HEK293 (cell line): ENCODE measurements around the gene ZKSCAN1.
A peak's percentile ranks its signal among the peaks of the same experiment; 100 is the strongest.

Source experiments
- CTCF ChIA-PET: fragments of 350-600 bp; formaldehyde crosslinking; extraction: SDS; loops from one replicate; lab custom pipeline; 2021; ENCODE audit warnings: antibody characterized with exemption; lab: Yijun Ruan, JAX
- POLR2A ChIA-PET: fragments of 300-600 bp; formaldehyde crosslinking; extraction: SDS; loops from one replicate; lab custom pipeline; 2020; ENCODE audit warnings: antibody characterized with exemption, inconsistent platforms; lab: Yijun Ruan, JAX
- H3K27ac ChIP-seq: fragments of 200-500 bp; sonication (Bioruptor generic); 2 replicates; pipeline ENCODE4 v1.5.1; 2014; ENCODE audit warnings: low read depth, low read length, control low read depth, inconsistent platforms; ENCODE audit errors: extremely low read depth
- H3K36me3 ChIP-seq, 2 experiments: fragments of 200-500 bp in 1 of 2; sonication (Bioruptor generic) in 1 of 2; 1 replicate in 1 of 2; 2 replicates in 1 of 2; pipeline ENCODE4 v1.5.1; 2014 to 2017; ENCODE audit warnings: inconsistent platforms in 2 of 2, low read length in 2 of 2; ENCODE audit not compliant: control insufficient read depth in 2 of 2, insufficient read depth in 1 of 2
- H3K4me1 ChIP-seq: fragments of 200-500 bp; sonication (Bioruptor generic); 2 replicates; pipeline ENCODE4 v1.5.1; 2014; ENCODE audit warnings: mild to moderate bottlenecking, low read length, inconsistent platforms; ENCODE audit not compliant: control insufficient read depth, insufficient read depth
- H3K4me3 ChIP-seq: 2 replicates; pipeline ENCODE4 v1.5.1; 2011; ENCODE audit warnings: low read depth, mild to moderate bottlenecking, control low read depth, low read length, moderate library complexity
- H3K9me3 ChIP-seq: fragments of 200-500 bp; sonication (Bioruptor generic); 2 replicates; pipeline ENCODE4 v1.5.1; 2014; ENCODE audit warnings: low read depth, low read length, inconsistent platforms; ENCODE audit not compliant: control insufficient read depth, insufficient read depth
- BCL11A ChIP-seq: fragments of 450-650 bp; formaldehyde crosslinking; IDR thresholded peaks from 2 replicates; pipeline ENCODE4 v1.5.1; 2016; ENCODE audit warnings: low read depth, missing biosample characterization, missing genetic modification characterization
- GFI1B ChIP-seq: fragments of 450-650 bp; formaldehyde crosslinking; IDR thresholded peaks from 2 replicates; pipeline ENCODE4 v1.5.1; 2016; ENCODE audit warnings: missing biosample characterization, missing genetic modification characterization
- HIC1 ChIP-seq: fragments of 450-650 bp; formaldehyde crosslinking; IDR thresholded peaks from 2 replicates; pipeline ENCODE4 v1.5.1; 2016; ENCODE audit warnings: missing biosample characterization, missing genetic modification characterization
- IKZF3 ChIP-seq: fragments of 450-650 bp; IDR thresholded peaks from 2 replicates; pipeline ENCODE4 v1.5.0; 2018; ENCODE audit warnings: missing biosample characterization, mild to moderate bottlenecking, missing genetic modification characterization, moderate library complexity
- KLF7 ChIP-seq: fragments of 450-650 bp; formaldehyde crosslinking; IDR thresholded peaks from 2 replicates; pipeline ENCODE4 v1.5.1; 2016; ENCODE audit warnings: missing biosample characterization, missing genetic modification characterization, borderline replicate concordance
- OVOL3 ChIP-seq: fragments of 450-650 bp; formaldehyde crosslinking; IDR thresholded peaks from 2 replicates; pipeline ENCODE4 v1.5.1; 2016; ENCODE audit warnings: missing biosample characterization, missing genetic modification characterization
- PRDM2 ChIP-seq: fragments of 450-650 bp; formaldehyde crosslinking; IDR thresholded peaks from 2 replicates; pipeline ENCODE4 v1.5.1; 2016; ENCODE audit warnings: missing biosample characterization, missing genetic modification characterization, borderline replicate concordance
- REST ChIP-seq: fragments of 450-650 bp; formaldehyde crosslinking; IDR thresholded peaks from 2 replicates; pipeline ENCODE4 v1.5.1; 2016; ENCODE audit warnings: missing biosample characterization, missing genetic modification characterization
- ZBTB49 ChIP-seq: fragments of 450-650 bp; formaldehyde crosslinking; IDR thresholded peaks from 2 replicates; pipeline ENCODE4 v1.5.1; 2016; ENCODE audit warnings: missing biosample characterization, missing genetic modification characterization, low read depth
- ZBTB8A ChIP-seq: fragments of 450-650 bp; formaldehyde crosslinking; IDR thresholded peaks from 2 replicates; pipeline ENCODE4 v1.5.1; 2016; ENCODE audit warnings: missing biosample characterization, missing genetic modification characterization
- ZNF211 ChIP-seq: fragments of 450-650 bp; formaldehyde crosslinking; IDR thresholded peaks from 2 replicates; pipeline ENCODE4 v1.5.1; 2016; ENCODE audit warnings: low read depth, missing biosample characterization, missing genetic modification characterization
- ZNF214 ChIP-seq: fragments of 450-650 bp; formaldehyde crosslinking; IDR thresholded peaks from 2 replicates; pipeline ENCODE4 v1.5.1; 2017; ENCODE audit warnings: missing biosample characterization, mild to moderate bottlenecking, missing genetic modification characterization, borderline replicate concordance
- ZNF394 ChIP-seq: fragments of 450-650 bp; formaldehyde crosslinking; IDR thresholded peaks from 2 replicates; pipeline ENCODE4 v1.5.1; 2016; ENCODE audit warnings: missing biosample characterization, missing genetic modification characterization, mild to moderate bottlenecking, moderate library complexity, borderline replicate concordance
- ZNF426 ChIP-seq: fragments of 450-650 bp; formaldehyde crosslinking; IDR thresholded peaks from 2 replicates; pipeline ENCODE4 v1.5.1; 2017; ENCODE audit warnings: missing biosample characterization, missing genetic modification characterization, mild to moderate bottlenecking, inconsistent platforms, moderate library complexity
- ZNF473 ChIP-seq: fragments of 450-650 bp; formaldehyde crosslinking; IDR thresholded peaks from 2 replicates; pipeline ENCODE4 v1.5.1; 2017; ENCODE audit warnings: missing biosample characterization, missing genetic modification characterization
- ZNF48 ChIP-seq: fragments of 450-650 bp; formaldehyde crosslinking; IDR thresholded peaks from 2 replicates; pipeline ENCODE4 v1.5.1; 2016; ENCODE audit warnings: missing biosample characterization, missing genetic modification characterization
- ZNF529 ChIP-seq: fragments of 450-650 bp; formaldehyde crosslinking; IDR thresholded peaks from 2 replicates; pipeline ENCODE4 v1.5.1; 2017; ENCODE audit warnings: missing genetic modification characterization, missing biosample characterization; ENCODE audit not compliant: insufficient replicate concordance
- ZNF623 ChIP-seq: fragments of 450-650 bp; formaldehyde crosslinking; IDR thresholded peaks from 2 replicates; pipeline ENCODE4 v1.5.1; 2016; ENCODE audit warnings: missing biosample characterization, missing genetic modification characterization
- ZNF654 ChIP-seq: fragments of 450-650 bp; formaldehyde crosslinking; IDR thresholded peaks from 2 replicates; pipeline ENCODE4 v1.5.1; 2016; ENCODE audit warnings: low read depth, missing biosample characterization, missing genetic modification characterization
- ZNF747 ChIP-seq: fragments of 450-650 bp; formaldehyde crosslinking; IDR thresholded peaks from 2 replicates; pipeline ENCODE4 v1.5.1; 2016; ENCODE audit warnings: missing biosample characterization, missing genetic modification characterization
- ZXDB ChIP-seq: fragments of 450-650 bp; formaldehyde crosslinking; IDR thresholded peaks from 2 replicates; pipeline ENCODE4 v1.5.1; 2016; ENCODE audit warnings: missing biosample characterization, missing genetic modification characterization

ZKSCAN1 gene

GRCh38 chr7:100049441-100050291 lies 34.3 kb downstream of the ZKSCAN1 start, which contains the start of gene ZSCAN21:
Gene ZSCAN21, plus strand, starts transcription at chr7:100049774. Its CDS starts 7,233 bp downstream, at chr7:100057007.
- Histone ChIP-seq H3K4me3 (peak within 1 kb of the TSS; percentile 93), H3K27ac (peak within 1 kb of the TSS; percentile 73), H3K4me1 (peaks cover 3% of the 10 kb centered on the region; the same call in 1 of the 2 replicates), H3K9me3 (no peaks in the 10 kb centered on the region), H3K36me3 (peaks cover 4% of the 10 kb centered on the region in 2 experiments)
- ChIA-PET POLR2A (interaction anchor here (0.7 to 1.3 kb wide), 8 partner anchors 12 to 130 kb away, joined by 3 to 5 read pairs (median 4); partner anchors contain the start of genes MCM7 and TRIM4), CTCF (interaction anchor here (0.6 to 1.4 kb wide), 4 partner anchors 33 to 70 kb away, joined by 3 to 4 read pairs (median 3); no protein-coding TSS in a partner anchor)
- TF ChIP-seq ZBTB8A (0 out of 2 replicates have a peak, but pooled peaks have one; percentile 13), ZNF747 (tag by site-specific recombination) (no peak), IKZF3 (0 out of 2 replicates have a peak, but pooled peaks have one; percentile 11), ZXDB (peak; percentile 87), ZNF426 (tag by site-specific recombination) (no peak), KLF7 (tag by site-specific recombination) (peak; percentile 74; the same call in 1 of the 2 replicates), OVOL3 (tag by site-specific recombination) (no peak), REST (tag by site-specific recombination) (peak; percentile 28; the same call in 1 of the 2 replicates), ZNF394 (tag by site-specific recombination) (peak; percentile 47; the same call in 1 of the 2 replicates), ZNF214 (tag by site-specific recombination) (no peak), ZNF529 (tag by site-specific recombination) (no peak), GFI1B (tag by site-specific recombination) (peak; percentile 36; the same call in 1 of the 2 replicates), ZNF473 (tag by site-specific recombination) (no peak), ZNF48 (tag by site-specific recombination) (no peak), ZNF623 (0 out of 2 replicates have a peak, but pooled peaks have one; percentile 11), ZNF211 (tag by site-specific recombination) (no peak), BCL11A (tag by site-specific recombination) (no peak), HIC1 (tag by site-specific recombination) (no peak), ZNF654 (no peak), ZBTB49 (tag by site-specific recombination) (no peak), PRDM2 (tag by site-specific recombination) (no peak)
